Mammary epithelial cell (primary cell): Measurements from ENCODE around the gene CD1D.

Experiments
- CTCF ChIP-seq, 2 donors: IDR thresholded peaks in 1 of 2; conservative IDR thresholded peaks in 1 of 2; 2 replicates each; pipeline ENCODE4 v1.5.1; 2011 to 2012; ENCODE audit warnings: inconsistent platforms in 2 of 2, low read length in 2 of 2, mild to moderate bottlenecking in 2 of 2, control low read depth in 1 of 2, low read depth in 1 of 2; ENCODE audit not compliant: insufficient read depth in 1 of 2; ENCODE audit errors: extremely low read depth in 1 of 2
- EZH2 ChIP-seq: IDR thresholded peaks from 2 replicates; pipeline ENCODE4 v1.6.1; 2012; ENCODE audit warnings: low read length, inconsistent platforms, borderline replicate concordance

GRCh38 chr1:158200527-158200926 is 19.8 kb downstream of the CD1D start:
- no peak for TF ChIP-seq CTCF (conservative IDR thresholded peaks at IDR 0.05 in 1 of 2, IDR thresholded peaks at IDR 0.05 in 1 of 2; ENCODE audit: extremely low read depth in 1 of 2, insufficient read depth in 1 of 2, low read depth in 1 of 2, low read length in 2 of 2)
- TF ChIP-seq EZH2: no peak
